ENCODE measurements around the gene GIMAP8. TPM values are rescaled to one million over a fixed set of nuclear protein-coding genes. Genes with fewer than 3 reads are reported as not detected.

Gene GIMAP8
- total RNA-seq (2021), result not detected in 2 replicates
- long read RNA-seq, result 0 reads

DNA sequence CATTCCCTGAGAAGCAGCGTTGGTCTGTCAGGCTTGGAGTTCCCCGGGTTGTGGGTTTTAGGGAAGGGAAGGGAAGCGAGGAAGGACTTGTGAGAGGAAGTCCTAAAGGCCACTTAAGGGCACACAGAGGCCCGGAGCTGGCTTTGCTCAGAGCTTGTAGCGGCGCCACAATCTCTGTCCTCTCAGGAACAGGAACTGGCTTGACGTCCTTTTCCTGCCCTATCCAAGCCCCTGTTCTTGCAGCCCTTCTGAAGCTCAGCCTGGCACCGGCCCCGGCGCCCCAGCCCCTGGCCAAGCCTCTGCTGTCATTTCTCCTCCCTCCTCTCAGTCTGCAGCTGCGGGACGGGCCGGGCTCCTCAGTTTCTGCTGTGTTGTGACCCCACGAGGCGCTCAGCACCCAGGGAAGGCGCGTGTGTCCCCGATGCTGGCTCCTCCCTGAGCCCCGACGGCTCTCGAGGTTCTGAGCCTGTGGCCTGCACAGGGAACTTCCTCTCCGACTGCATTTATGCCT, at the start of gene GIMAP8:
GIMAP8 (plus strand) TSS at position 140 of the 511 bp plus-strand sequence. CDS start 16,069 bp downstream, outside the sequence.
- no CpG with 5 or more reads among the region's 22 CpGs for WGBS (ENCODE audit: extremely low coverage, insufficient read length, low lambda C conversion rate)
- no peak within 1 kb of the TSS for H3K27ac Mint-ChIP-seq
- Histone ChIP-seq H2BK12ac (ENCODE audit: insufficient read length, low read depth, low read length) (no peak within 1 kb of the TSS), H3K23me2 (ENCODE audit: insufficient read length, low read depth, low read length, poor library complexity, severe bottlenecking) (no peaks in the 10 kb centered on the region), H2AK5ac (ENCODE audit: insufficient read length, low read length) (no peak within 1 kb of the TSS), H2AFZ (ENCODE audit: low read length) (no peak within 1 kb of the TSS), H3K23ac (ENCODE audit: insufficient read length, low read depth, low read length) (no peak within 1 kb of the TSS), H3K56ac (ENCODE audit: insufficient read length, low read depth, low read length) (no peak within 1 kb of the TSS), H2BK5ac (ENCODE audit: insufficient read length, low read length) (no peak within 1 kb of the TSS), H2BK120ac (ENCODE audit: low read depth, low read length, poor library complexity, severe bottlenecking) (no peak within 1 kb of the TSS), H3K27me3 (ENCODE audit: insufficient read depth, low read length) (no peaks in the 10 kb centered on the region), H3K79me2 (ENCODE audit: insufficient read depth, low read length) (no peaks in the 10 kb centered on the region), H3K4ac (ENCODE audit: low read depth, low read length) (no peak within 1 kb of the TSS), H4K91ac (ENCODE audit: insufficient read length, low read depth, low read length) (no peak within 1 kb of the TSS), H3K4me1 (ENCODE audit: insufficient read depth, low read length) (no peaks in the 10 kb centered on the region), H3K79me1 (ENCODE audit: insufficient read depth, low read depth, low read length, poor library complexity, severe bottlenecking) (no peaks in the 10 kb centered on the region), H2BK20ac (ENCODE audit: low read depth, low read length, poor library complexity, severe bottlenecking) (no peak within 1 kb of the TSS), H2BK15ac (ENCODE audit: low read depth, low read length) (no peak within 1 kb of the TSS), H4K5ac (ENCODE audit: insufficient read length, low read depth, low read length) (no peak within 1 kb of the TSS), H3T11ph (ENCODE audit: low read length) (no peak within 1 kb of the TSS), H3K14ac (ENCODE audit: insufficient read depth, low read length) (no peak within 1 kb of the TSS; the same call in 1 of the 2 replicates), H3K9me3 (ENCODE audit: control insufficient read depth, low read depth, low read length) (no peaks in the 10 kb centered on the region), H4K8ac (replicated peaks; ENCODE audit: insufficient read length, low read depth, low read length) (no peak within 1 kb of the TSS), H3K9ac (ENCODE audit: extremely low read depth, insufficient read length, low read length) (no peak within 1 kb of the TSS), H3K27ac (ENCODE audit: insufficient read length, low read depth, low read length) (no peak within 1 kb of the TSS), H3K4me2 (ENCODE audit: insufficient read depth, insufficient read length, low read length) (no peak within 1 kb of the TSS), H4K20me1 (ENCODE audit: control insufficient read depth, insufficient read depth, insufficient read length) (no peaks in the 10 kb centered on the region), H3K18ac (ENCODE audit: insufficient read length, low read depth, low read length) (no peak within 1 kb of the TSS)
- TF ChIP-seq, protein P1, sequence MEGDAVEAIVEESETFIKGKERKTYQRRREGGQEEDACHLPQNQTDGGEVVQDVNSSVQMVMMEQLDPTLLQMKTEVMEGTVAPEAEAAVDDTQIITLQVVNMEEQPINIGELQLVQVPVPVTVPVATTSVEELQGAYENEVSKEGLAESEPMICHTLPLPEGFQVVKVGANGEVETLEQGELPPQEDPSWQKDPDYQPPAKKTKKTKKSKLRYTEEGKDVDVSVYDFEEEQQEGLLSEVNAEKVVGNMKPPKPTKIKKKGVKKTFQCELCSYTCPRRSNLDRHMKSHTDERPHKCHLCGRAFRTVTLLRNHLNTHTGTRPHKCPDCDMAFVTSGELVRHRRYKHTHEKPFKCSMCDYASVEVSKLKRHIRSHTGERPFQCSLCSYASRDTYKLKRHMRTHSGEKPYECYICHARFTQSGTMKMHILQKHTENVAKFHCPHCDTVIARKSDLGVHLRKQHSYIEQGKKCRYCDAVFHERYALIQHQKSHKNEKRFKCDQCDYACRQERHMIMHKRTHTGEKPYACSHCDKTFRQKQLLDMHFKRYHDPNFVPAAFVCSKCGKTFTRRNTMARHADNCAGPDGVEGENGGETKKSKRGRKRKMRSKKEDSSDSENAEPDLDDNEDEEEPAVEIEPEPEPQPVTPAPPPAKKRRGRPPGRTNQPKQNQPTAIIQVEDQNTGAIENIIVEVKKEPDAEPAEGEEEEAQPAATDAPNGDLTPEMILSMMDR (conservative IDR thresholded peaks at IDR 0.05), result no peak
- peaks cover 5 to 7% of the 10 kb centered on the region in 2 experiments; a peak in 3 of 5 replicates for H3K9me3 Mint-ChIP-seq
- no peak within 1 kb of the TSS for H3K4me3 Mint-ChIP-seq
- H3K27me3 Mint-ChIP-seq (ENCODE audit: low read depth), result peaks cover 84% of the 10 kb centered on the region
- no peak for DNase-seq
- peaks cover 2 to 12% of the 10 kb centered on the region in 2 experiments; a peak in 3 of 4 replicates for H3K4me1 Mint-ChIP-seq
- H3K36me3 Mint-ChIP-seq (ENCODE audit: insufficient read depth in 1 of 3, low read depth in 3 of 3), result no peaks in the 10 kb centered on the region; a peak in 1 of 7 replicates

Measured in H9 (cell line).